Mucosa of descending colon (tissue), 3 donors: ENCODE results near the gene SLC43A3. TPM values are rescaled to one million over a fixed set of nuclear protein-coding genes. Genes with fewer than 3 reads are reported as not detected.
A peak's percentile ranks its signal among the peaks of the same experiment; 100 is the strongest.

Experiments
- ATAC-seq: fragments of 200-7000 bp; cut with Tn5 transposase; one replicate; pipeline ENCODE4 v1.9.1; 2020; ENCODE audit warnings: mild to moderate bottlenecking, moderate library complexity
- DNase-seq, 3 donors: peaks; one replicate each; pipeline ENCODE4 v3.0.0-alpha.2; 2020
- H3K36me3 ChIP-seq: fragments of 200-600 bp; one replicate; pipeline ENCODE4 v1.8.0; 2021; ENCODE audit warnings: low read depth, mild to moderate bottlenecking
- H3K4me1 ChIP-seq: fragments of 200-600 bp; one replicate; pipeline ENCODE4 v1.8.0; 2021; ENCODE audit warnings: low read depth, mild to moderate bottlenecking
- H3K4me3 ChIP-seq: fragments of 200-600 bp; one replicate; pipeline ENCODE4 v1.8.0; 2021; ENCODE audit warnings: mild to moderate bottlenecking
- H3K9me3 ChIP-seq: fragments of 200-600 bp; one replicate; pipeline ENCODE4 v1.8.0; 2021; ENCODE audit warnings: mild to moderate bottlenecking
- CTCF ChIP-seq: fragments of 200-600 bp; IDR thresholded peaks from one replicate; pipeline ENCODE4 v1.8.0; 2022; ENCODE audit warnings: antibody characterized with exemption, mild to moderate bottlenecking
- intact Hi-C, 2 donors: fragments of 100-400 bp; cut with DNase I in 1 of 2; cut with micrococcal nuclease in 1 of 2; formaldehyde crosslinking; loops; one replicate each; pipeline versions ENCODE4 v1.11.0 to v1.11.1; 2022; cut with DNase I, micrococcal nuclease
- total RNA-seq, 3 donors: library from RNA; stranded (reverse); fragmentation: NEBNext Ultra II Directional in 2 of 3; extraction: Animal tissue kit (Norgen Biotek cat#: 25700) in 2 of 3; gene quantifications; one replicate each; pipeline versions ENCODE4 v1.2.1 to v1.2.4, GENCODE V29; 2021 to 2023
- donor health status: DM: no; HTN: no; CAD: no; lungs with moderate emphysema.
- donor health status: DM: no; HTN: no; CAD: no.
- donor health status: DM: no; HTN: yes; CAD: no.

SLC43A3 gene
- total RNA-seq, 3 donors from 2014 or later: 6.3 to 24.4 (median 16.9) TPM

GRCh38 chr11:57360991-57361390 lies 65.9 kb downstream of the SLC43A3 start:
- H3K4me3 ChIP-seq: no peak overlapping the region
- no peak for TF ChIP-seq CTCF
- no peaks in the 10 kb centered on the region for H3K4me1 ChIP-seq
- no peak for DNase-seq
- no peaks in the 10 kb centered on the region for H3K36me3 ChIP-seq
- ATAC-seq: no peak
- intact Hi-C loops: no loop called here
- no peaks in the 10 kb centered on the region for H3K9me3 ChIP-seq

DNA sequence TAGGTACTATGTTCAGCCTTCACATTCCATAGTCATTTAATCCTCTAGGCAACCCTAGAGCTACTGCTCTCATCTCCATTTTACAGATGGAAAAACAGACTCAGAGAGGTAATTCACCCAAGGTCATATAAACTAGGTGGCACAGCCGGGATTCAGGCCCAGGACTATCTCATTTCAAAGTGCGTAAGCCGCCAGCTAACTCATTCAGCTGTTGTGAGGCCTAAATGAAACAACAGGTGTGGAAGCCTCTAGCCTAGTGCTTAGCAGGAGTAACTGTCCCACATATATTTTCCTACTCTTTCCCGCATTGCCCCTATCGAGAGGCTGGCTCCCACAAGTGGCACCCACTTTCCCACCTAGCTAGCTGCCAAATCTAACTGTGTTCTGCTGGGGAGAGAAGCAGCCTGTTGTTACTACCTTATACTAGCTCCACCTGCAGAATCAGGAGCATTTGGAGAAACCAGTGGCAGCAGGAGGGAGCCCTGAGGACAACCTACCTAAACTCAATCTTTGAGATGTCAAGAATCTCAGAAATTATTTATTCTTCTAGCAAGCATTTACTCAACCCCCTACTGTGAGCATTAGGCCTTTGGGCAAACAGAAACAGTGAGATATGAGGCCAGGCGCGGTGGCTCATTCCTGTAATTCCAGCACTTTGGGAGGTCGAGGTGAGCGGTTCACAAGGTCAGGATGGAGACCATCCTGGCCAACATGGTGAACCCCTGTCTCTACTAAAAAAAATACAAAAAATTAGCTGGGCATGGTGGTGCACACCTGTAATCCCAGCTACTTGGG lies 66.8 kb downstream of the SLC43A3 start:
- DNase-seq (no peak), ATAC-seq (no peak)
- Histone ChIP-seq H3K36me3 (no peaks in the 10 kb centered on the region), H3K4me3 (no peak overlapping the region), H3K4me1 (no peaks in the 10 kb centered on the region), H3K9me3 (no peaks in the 10 kb centered on the region)
- no peak for TF ChIP-seq CTCF
- intact Hi-C loops: no loop called here

DNA sequence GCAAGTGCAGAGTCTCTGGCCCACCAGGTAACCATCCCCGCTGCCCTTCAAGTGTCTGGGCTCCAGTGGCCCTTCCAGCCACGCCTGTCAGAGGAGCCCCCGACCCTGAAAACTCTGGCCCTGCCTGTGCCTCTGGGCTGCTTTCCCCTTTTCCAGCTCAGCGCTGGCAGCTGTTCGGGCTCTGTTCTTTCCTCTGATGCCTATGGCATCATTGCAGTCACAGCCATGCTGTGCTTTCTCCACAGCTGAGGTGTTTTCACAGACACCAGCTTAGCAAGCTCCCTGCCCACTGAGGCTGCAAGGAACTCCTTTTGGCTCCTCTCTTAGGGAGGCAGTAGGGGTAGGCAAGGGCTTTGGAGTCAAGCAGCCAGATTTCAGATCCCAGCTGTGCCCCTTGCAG lies 67.5 kb downstream of the SLC43A3 start:
- DNase-seq (no peak), ATAC-seq (no peak)
- Histone ChIP-seq H3K9me3 (no peaks in the 10 kb centered on the region), H3K36me3 (no peaks in the 10 kb centered on the region), H3K4me1 (no peaks in the 10 kb centered on the region), H3K4me3 (no peak overlapping the region)
- no peak for TF ChIP-seq CTCF
- intact Hi-C loops: no loop called here

DNA sequence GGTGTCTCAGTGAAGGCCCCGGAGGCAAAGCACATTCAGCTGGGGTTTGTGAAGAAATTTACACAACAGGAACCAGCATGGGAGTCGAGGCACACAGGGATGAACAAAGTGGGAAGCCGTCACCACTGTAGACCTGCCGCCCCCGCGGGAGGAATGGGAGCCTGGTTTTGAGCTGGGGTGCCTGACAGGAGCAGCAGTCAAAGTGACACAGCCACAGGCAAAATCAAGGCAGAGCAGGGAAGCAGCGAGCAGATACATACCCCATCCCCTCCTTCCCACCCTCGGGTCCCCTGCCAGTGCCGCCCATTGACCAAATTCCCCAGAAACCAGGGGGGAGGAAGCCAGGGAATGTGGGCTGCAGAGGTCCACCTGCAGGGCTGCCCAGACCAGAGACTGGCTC lies 67.9 kb downstream of the SLC43A3 start:
- Histone ChIP-seq H3K4me3 (no peak overlapping the region), H3K9me3 (no peaks in the 10 kb centered on the region), H3K4me1 (no peaks in the 10 kb centered on the region), H3K36me3 (no peaks in the 10 kb centered on the region)
- ATAC-seq (no peak), DNase-seq (no peak)
- no peak for TF ChIP-seq CTCF
- intact Hi-C loops: no loop called here

GRCh38 chr11:57358543-57358961 lies 68.4 kb downstream of the SLC43A3 start:
- no peak for TF ChIP-seq CTCF
- H3K9me3 ChIP-seq: no peaks in the 10 kb centered on the region
- ATAC-seq: peak; percentile 32
- no peaks in the 10 kb centered on the region for H3K36me3 ChIP-seq
- intact Hi-C loops: no loop called here
- H3K4me3 ChIP-seq: no peak overlapping the region
- H3K4me1 ChIP-seq: no peaks in the 10 kb centered on the region
- DNase-seq: no peak
